Lower leg skin (tissue), 4 donors: ENCODE data around the gene STARD7. TPM values are rescaled to one million over a fixed set of nuclear protein-coding genes. Genes with fewer than 3 reads are reported as not detected.

ENCODE experiments used
- DNase-seq, 2 donors: peaks; one replicate each; pipeline ENCODE4 v3.0.0-alpha.2; 2019; ENCODE audit warnings: low spot score in 2 of 2
- H3K4me3 ChIP-seq: fragments of 200-600 bp; sonication (generic); 2 replicates; pipeline ENCODE4 v1.5.1; 2017; ENCODE audit warnings: mild to moderate bottlenecking, low read depth; ENCODE audit not compliant: poor library complexity, severe bottlenecking
- CTCF ChIP-seq, 3 donors: fragments of 450-650 bp; IDR thresholded peaks; one replicate each; pipeline ENCODE4 v1.5.1; 2016; ENCODE audit warnings: antibody characterized with exemption in 3 of 3, mild to moderate bottlenecking in 3 of 3, moderate library complexity in 2 of 3
- POLR2A ChIP-seq, 2 donors: fragments of 450-650 bp; IDR thresholded peaks; one replicate each; pipeline ENCODE4 v1.6.1; 2016 to 2017; ENCODE audit warnings: antibody characterized with exemption in 2 of 2, mild to moderate bottlenecking in 1 of 2, moderate library complexity in 1 of 2
- WGBS, 2 donors: methylation state at CpG; one replicate each; pipeline ENCODE4 v1.1.5; 2018; 5-methylcytosine and 5-hydroxymethylcytosine counted together
- intact Hi-C: fragments of 100-400 bp; cut with DNase I; formaldehyde crosslinking; loops from one replicate; pipeline ENCODE4 v1.15.0; 2023; ENCODE audit warnings: low total_unique reads
- total RNA-seq, 4 donors: library from RNA; depleted of rRNA; stranded (reverse); fragments of >200 nt; gene quantifications; one replicate each; pipeline ENCODE4 v1.1.0, GENCODE V29; 2016

Gene STARD7
- total RNA-seq, 4 donors from 2014 or later, result 52.5 to 101 (median 77.2) TPM

- 78 to 86% methylated on average over 5 of the region's 5 CpGs for WGBS, 2 donors
- no peak overlapping the region for H3K4me3 ChIP-seq
- DNase-seq, result no peak
- TF ChIP-seq CTCF (IDR thresholded peaks at IDR 0.05) (no peak), POLR2A (IDR thresholded peaks at IDR 0.05) (no peak)
- intact Hi-C loops, result no loop called here
Observed at GRCh38 chr2:96135621-96136020, 73.0 kb downstream of the STARD7 start.

- WGBS, 2 donors, result 81 to 87% methylated on average over 9 of the region's 9 CpGs
Observed at GRCh38 chr2:96135171-96135570, 73.5 kb downstream of the STARD7 start.

More at GRCh38 chr2:96135171-96135570, 73.5 kb downstream of the STARD7 start:
- intact Hi-C loops, result no loop called here
- TF ChIP-seq CTCF (IDR thresholded peaks at IDR 0.05), result no peak
- no peak for TF ChIP-seq POLR2A (IDR thresholded peaks at IDR 0.05)
- DNase-seq, result no peak
- H3K4me3 ChIP-seq, result no peak overlapping the region

Other genes with a start within 250 kb of the STARD7 start
- 10 to 100 TPM; 15.4 to 29.7 (median 15.5) TPM for gene ANKRD36C, start 217.0 kb downstream of the STARD7 start, total RNA-seq
- gene GPAT2, start 173.9 kb downstream of the STARD7 start, total RNA-seq, result 1 to 10 TPM in 3 of 4 donors, under 1 TPM in 1; 0.38 to 3.6 (median 1.4) TPM
- 1 to 10 TPM in 1 of 4 donors, under 1 TPM in 3; 0.42 to 2.4 (median 0.97) TPM for gene ADRA2B, start 92.3 kb downstream of the STARD7 start, total RNA-seq
- gene ASTL, start 70.3 kb downstream of the STARD7 start, total RNA-seq, result 1 to 10 TPM in 1 of 4 donors, under 1 TPM in 2, not detected in 1; 0.20 to 1.8 (median 0.63) TPM
- gene DUSP2, start 63.4 kb downstream of the STARD7 start, total RNA-seq, result 10 to 100 TPM; 39.3 to 57.0 (median 48.8) TPM
- gene TMEM127, start 57.2 kb upstream of the STARD7 start, total RNA-seq, result 10 to 100 TPM; 49.5 to 76.2 (median 60.4) TPM
- gene CIAO1, start 57.4 kb upstream of the STARD7 start, total RNA-seq, result 100 to 1,000 TPM in 1 of 4 donors, 10 to 100 TPM in 3; 86.1 to 115 (median 96.2) TPM
- 10 to 100 TPM; 73.4 to 94.0 (median 87.5) TPM for gene SNRNP200, start 96.7 kb upstream of the STARD7 start, total RNA-seq
- gene ITPRIPL1, start 116.5 kb upstream of the STARD7 start, total RNA-seq, result 1 to 10 TPM in 2 of 4 donors, under 1 TPM in 2; 0.51 to 3.1 (median 1.9) TPM
- gene NCAPH, start 126.9 kb upstream of the STARD7 start, total RNA-seq, result 1 to 10 TPM in 2 of 4 donors, under 1 TPM in 2; 0.74 to 3.5 (median 1.8) TPM